Kasumi-1 (cell line): ENCODE results near the gene MPRIP.
"Not testable (repeated sequence)": the region's sequence is repeated elsewhere in the genome, so short reads cannot be mapped to it uniquely, and the experiment has no call there.

Source experiments
- DNase-seq, 2 experiments: peaks; one replicate each; lab custom pipeline; 2025; lab: John Stamatoyannopoulos, UW

Gene MPRIP

DNA sequence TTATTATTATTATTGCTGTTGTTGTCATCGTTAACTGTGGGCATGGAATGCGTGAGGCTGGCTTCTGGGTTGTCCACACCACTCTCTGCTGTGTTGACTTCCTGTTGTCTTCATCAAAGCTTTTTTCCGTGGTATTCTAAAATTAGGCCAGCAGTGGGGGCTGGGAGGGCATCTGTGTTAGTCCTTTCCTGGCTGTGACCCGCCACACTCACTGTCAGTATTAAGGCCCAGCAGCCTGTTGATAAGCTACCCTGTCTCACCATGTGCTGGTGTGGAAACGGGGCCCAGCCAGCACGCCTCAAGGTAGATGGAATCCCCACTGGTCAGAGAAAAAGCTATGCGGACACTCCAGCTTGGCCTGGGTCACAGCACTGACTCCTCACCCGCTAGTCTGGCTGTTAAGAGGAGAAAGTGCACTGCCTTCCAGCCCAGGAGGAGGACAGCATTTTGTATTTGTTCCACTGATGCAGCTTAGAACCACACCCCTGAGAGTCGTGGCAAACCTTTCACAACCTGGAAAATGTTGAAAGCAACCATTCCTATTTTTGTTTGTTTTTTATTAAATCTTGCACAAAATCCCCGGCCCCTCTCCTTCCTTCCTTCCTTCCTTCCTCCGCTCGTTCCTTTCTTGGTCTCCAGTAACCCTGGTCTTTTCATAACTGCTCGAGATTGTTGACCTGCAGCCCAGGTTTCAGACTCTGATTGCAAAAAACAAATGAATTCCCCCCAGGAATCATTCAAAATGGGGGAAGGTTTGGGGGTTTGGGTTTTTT is 142.9 kb downstream of the MPRIP start:
- not testable (repeated sequence) for DNase-seq

DNA sequence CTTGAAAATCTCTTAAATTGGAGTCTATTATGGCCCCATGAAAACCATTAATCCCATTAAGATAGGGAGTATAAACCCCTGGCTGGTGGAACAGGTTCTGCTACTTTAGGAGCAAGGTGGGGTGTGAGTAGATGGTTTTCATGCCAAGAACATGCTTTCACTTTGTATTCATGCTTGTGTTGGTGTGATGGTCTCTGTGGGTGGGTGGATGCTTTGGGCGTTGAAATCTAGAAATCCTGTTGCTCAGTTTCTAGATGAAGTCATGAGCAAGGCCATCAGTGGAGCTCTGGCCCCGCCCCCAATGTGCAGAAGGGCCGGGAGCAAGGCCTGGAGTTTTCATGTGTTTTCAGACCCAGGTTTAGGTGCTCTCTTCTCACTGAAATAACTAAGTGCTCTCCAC is 143.8 kb downstream of the MPRIP start:
- no peak for DNase-seq

DNA sequence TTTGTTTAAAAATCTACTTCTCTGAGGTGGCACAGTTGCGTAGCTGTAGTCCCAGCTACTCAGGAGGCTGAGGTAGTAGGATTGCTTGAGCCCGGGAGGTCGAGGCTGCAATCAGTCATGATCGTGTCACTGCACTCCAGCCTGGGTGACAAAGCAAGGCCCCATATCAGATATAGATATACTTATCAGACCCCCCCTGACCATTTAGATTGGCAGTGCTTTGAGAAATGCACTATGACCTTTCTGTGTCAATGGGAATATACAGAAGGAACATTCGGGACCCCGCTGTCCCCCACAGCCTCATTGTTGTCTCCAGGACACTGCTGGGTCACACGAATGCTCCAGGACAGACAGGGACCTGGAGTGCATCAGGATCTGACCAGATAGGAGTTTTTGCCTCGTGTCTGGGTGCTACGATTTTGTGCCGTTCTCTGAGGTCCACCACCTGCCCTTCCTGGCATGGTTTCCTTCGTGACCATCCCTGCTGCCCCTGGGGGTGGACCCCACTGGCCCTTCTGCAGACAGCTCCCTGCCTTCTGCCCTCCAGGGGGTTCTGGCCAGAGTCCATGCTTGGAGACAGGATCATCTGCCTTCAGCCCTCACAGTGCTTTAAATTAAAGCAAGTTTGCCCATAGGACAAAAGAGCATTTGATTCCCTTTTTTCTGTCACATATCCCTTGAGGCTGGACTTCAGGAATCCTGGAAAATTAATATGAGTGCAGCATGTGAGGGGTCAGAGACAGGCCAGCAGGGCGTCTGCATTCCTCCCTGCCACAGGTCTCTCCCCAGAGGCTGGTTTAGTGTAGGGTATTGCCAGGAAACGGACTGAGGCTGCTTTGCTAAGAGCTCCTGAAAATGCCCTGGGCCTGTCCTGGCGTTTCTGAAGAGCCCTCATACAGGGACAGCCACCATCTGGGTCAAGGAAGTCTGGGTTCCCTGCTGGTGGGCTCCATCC is 144.6 kb downstream of the MPRIP start:
- no peak for DNase-seq

DNA sequence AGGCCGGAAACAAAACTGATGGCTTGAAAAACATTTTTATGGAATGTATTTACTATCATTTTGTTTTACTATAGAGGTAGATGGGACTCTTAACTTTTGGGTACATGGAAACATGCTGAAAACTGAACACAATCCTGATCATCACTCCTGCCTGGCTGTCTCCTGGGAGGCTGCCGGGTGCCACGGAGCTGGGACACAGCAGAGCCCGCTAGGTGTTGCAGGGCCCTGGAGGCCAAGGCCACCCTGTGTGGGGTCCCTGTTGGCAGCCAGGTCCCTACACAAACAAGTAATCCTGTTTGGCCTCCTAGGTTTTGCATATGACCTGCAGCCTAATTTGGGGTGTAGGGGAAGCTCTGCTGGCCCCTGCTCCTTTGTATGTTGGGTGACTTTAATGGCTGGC is 146.3 kb downstream of the MPRIP start:
- DNase-seq: no peak

DNA sequence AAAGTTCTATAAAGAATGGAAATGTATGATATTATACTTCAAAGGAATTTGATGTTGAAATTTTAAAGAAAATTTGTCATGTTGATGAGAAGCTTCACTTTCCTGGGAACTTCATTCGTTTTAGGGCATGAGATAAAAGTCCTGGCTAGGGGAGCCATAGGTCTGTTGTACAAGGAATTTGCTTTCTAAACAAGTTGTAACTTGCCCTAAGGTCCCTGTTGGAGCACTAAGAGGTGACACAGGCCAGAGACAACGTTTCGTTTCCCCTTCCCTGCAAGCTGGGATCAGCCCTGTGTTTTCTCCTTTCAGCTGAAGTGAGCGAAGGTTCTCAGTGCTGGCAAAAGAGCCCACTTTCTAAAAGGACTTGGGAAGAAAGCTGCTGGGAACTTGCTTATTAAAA is 147.3 kb downstream of the MPRIP start:
- DNase-seq: no peak

DNA sequence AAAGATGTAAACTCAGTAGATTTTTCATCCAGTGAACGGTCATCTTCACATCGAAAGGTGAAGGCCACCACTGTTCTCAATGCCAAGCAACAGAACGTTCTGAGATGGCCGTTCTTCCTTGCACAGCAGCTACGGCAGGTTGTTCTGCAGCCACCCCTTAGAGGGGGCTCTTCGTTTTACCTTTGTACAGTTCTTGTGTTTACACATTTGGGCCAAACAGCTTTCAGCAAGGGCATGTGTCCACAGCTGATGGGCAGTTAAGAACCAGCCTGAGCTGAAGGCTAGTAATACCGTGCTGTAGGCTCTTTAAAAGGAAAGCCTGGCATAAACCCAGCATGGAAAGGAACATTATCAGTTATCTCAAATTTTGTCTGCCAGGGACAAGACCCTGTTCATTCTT is 147.9 kb downstream of the MPRIP start:
- no peak for DNase-seq

DNA sequence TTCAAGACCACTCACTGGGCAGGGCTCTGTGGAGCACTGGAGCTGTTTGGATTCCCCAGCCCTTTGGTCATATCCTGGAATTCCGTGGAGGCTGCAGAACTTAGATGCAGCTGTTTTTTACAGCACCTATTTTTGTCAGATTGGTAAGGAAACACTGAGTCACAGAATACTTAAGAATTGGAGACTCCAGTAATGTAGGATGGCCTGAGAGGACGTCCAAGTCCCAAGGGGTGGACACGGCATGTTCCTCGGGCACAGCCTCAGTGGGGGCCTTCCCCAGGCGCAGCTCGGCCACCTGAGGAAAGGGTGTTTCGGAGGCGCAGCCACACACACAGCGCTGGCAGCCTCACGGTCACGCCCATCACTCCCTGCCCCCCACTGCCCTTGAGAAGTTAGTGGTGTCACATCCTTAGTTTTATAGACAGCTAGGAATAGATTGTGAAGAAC is 149.1 kb downstream of the MPRIP start:
- DNase-seq: no peak

DNA sequence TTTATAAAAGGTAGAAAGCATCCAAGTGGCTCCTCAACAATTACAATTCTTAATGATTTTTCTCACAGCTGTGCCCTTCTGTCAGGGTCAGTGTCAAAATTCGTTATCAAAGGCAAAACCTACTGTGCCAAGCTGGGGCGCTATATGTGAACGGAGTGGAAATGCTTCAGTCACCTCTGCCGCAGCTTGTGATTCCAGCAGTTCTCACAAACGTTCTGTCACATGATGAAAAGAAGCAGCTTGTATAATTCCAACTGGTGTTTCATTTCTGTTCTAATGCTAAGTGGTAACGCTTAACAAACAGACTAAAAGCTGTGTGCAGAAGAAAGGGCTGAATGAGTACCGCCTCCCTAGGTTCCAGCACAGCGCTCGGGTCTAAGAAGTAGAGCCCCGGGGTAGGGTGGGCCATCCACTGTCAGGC is 149.7 kb downstream of the MPRIP start:
- no peak for DNase-seq

DNA sequence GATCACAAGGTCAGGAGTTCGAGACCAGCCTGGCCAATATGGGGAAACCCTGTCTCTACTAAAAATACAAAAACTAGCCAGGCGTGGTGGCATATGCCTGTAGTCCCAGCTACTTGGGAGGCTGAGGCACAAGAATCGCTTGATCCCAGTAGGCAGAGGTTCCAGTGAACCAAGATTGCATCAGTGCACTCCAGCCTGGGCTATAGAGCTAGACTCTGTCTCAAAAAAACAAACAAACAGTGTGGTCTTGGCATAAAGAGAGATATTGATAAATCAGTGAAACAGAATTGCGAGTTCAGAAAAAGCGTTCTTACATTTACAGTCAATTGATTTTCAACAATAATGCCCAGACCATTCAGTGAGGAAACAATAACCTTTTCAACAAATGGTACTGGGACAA is 153.2 kb downstream of the MPRIP start:
- not testable (repeated sequence) for DNase-seq

DNA sequence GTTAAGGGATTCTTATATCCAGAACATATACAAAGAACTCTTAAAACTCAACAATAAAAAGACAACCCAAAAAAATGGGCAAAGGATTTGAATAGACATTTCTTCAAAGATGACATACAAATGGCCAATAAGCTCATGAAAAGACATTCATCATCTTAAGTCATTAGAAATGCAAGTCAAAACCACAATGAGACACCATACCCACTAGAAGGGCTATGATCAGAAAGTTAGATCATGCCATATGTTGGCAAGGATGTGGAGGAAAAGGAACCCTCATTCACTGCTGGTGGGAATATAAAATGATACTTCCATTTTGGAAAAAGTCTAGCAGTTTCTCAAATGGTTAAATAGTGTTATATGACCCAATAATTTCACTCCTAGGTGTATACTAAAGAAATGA is 154.5 kb downstream of the MPRIP start:
- DNase-seq: no peak

DNA sequence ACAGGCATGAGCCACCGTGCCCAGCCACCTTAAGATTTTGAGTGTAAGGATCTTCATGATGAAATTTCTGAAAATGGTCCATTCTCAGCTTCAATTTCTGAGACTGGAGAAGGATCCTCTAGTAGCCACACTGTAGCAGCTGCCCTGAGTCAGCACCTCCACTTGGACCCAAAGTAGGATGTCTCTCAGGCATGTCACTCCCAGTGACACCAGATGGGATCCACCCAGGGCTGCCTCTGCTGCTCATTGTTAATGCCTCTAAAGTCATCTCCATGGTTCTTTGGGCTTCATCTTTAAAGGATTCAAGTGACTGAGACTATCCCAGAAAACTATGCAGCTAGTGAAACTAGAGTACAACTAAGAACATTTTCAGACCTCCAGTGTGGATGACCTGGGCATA is 156.0 kb downstream of the MPRIP start:
- DNase-seq: no peak

DNA sequence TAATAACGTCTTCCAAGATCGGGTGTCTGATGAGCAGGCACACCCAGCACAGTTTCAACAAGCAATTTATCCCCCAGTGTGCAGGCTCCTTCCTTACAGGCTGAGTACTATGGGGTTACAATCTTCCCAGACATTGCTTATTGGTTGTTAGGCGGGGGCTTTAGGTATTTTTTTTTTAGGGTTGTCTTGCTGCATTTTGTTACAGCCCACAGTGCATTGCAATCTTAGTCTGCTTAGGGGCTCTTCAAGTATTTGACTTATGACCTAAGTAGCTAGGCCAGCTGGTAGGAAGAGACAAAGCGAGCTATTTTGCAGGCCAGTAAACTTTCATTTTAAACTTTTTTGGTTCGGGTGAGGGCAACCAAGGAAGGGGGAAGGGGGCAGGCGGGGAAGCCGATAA is 158.1 kb downstream of the MPRIP start:
- no peak for DNase-seq

DNA sequence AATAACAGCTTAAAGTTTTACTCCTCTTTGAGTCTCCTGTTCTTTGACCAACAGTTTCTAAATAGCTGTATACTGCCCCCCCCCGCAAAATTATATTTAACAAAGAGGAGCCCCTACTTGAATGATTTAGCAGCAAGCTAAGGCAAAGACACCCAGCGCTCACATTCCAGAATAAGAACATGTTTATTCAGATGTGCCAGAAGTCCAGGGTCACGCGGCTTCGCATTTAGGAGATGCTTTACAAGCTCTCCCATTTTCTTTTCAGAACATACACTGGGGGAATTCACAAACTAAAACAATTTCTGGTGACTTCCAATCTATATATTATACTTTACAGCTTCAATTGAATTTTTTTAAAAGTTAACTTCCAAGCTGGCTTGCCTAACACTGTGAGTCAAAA is 158.6 kb downstream of the MPRIP start:
- DNase-seq: no peak

DNA sequence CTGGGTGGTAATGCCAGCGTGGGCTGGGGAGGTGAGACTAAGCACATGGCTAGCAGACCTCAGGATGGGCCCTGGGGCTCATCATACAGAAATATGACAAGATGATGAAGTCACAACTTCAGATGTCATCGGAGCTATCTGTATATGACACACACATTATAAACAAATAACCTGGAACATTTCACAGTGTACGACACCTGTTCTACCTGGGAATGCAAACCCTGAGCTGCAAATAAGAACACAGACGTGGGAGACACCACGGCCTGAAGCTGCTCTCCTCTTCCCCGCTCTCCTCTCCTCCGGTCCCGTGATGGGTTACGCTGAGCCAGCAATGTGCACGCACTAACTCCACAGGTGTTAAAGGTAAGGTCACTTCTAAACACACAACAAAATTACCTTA is 159.0 kb downstream of the MPRIP start:
- DNase-seq: no peak

DNA sequence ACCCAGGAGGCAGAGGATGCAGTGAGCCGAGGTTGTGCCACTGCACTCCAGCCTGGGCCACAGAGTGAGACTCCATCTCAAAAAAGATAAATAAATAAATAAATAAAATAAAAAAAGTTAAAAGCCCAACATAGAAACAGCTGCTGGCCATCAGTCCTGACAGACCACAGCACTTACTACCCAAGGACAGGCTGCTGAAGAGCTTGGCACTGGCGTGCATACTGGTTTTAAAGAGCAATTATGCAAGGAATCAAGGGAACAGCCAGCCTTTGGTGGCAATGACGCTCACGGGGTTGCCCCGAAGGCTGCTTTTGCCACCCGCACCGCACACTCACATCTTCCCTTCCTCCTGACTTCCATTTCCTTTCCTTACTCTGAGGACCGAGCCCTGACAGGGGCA is 159.7 kb downstream of the MPRIP start:
- DNase-seq: no peak

DNA sequence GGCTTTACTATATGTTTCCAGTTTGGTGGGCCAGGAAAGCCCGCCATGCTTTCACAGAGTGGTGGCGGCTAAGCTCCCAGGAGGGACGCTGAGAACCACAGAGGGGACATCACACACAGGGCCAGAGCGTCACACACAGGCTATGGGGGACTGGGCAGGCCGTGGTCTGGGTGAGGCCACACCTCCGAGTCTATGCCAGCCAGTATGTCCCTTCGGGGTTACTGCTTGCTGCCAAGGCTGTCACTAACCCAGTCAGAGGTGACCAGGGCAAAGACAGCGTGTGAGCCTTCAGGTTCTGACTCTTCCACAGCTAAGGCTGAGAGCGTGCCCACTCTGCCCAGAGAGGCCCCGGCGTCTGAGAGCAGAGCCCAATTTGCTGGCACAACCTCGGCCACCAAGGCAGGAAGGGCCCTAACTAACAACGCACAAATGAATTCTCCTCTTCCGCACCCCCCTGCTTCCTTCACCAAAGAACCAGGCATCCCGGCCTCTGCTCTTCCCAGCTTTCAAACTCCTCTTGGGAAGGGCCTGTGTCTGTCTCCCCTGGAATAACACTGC is 161.0 kb downstream of the MPRIP start:
- DNase-seq: no peak

DNA sequence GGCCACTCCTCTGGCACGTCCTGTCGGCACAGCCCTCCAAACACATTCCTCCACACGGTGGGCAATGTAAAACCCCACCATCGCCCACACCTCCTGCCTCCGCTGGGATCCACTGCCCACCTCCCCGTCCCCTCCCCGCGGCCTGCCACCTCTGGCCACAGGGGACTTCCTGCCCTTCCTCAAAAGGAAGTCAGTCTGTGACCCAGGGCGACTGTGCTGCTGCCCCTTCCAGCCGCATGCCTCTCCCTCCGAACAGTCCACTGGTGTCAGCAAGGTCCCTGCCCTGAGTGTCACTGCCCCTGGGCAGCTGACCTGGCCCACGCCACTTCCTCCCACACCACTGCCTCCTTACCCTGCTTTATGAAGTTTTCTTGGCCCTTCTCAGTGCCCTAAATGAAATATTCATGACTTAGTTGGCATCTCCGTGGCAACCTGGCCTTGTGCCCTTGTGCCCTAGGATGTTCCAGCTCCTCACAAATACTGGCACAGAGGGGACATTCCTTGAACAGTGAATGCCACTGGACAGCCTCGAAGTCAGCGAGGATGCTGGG is 161.9 kb downstream of the MPRIP start:
- no peak for DNase-seq

DNA sequence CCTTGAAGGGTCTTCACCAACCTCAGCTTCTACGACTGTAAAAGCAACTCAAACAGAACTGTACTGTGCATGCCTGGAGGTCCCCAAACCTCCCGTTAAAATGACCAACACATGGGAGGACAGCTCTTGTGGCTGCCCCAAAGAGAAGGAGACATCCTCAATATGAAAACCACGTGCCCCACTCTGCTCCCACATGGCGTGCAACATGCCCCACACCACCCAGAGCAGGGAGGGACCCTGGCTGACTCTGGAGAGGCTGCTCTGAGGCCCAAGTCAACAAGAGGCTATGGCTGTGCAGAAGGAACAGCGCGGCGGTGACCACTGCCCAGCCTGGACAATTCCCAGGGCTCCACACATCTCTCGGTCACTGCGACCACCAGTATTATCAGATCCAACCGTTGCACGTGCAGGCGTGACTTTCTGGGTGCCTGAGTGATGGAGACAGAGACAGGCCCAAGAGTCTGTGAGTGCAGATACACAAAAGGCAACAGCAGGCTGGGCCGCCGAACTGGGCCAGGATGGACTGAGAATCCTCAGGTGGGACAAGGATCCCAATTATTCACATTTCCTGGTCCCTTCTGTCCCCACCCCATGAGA is 162.5 kb downstream of the MPRIP start:
- no peak for DNase-seq

DNA sequence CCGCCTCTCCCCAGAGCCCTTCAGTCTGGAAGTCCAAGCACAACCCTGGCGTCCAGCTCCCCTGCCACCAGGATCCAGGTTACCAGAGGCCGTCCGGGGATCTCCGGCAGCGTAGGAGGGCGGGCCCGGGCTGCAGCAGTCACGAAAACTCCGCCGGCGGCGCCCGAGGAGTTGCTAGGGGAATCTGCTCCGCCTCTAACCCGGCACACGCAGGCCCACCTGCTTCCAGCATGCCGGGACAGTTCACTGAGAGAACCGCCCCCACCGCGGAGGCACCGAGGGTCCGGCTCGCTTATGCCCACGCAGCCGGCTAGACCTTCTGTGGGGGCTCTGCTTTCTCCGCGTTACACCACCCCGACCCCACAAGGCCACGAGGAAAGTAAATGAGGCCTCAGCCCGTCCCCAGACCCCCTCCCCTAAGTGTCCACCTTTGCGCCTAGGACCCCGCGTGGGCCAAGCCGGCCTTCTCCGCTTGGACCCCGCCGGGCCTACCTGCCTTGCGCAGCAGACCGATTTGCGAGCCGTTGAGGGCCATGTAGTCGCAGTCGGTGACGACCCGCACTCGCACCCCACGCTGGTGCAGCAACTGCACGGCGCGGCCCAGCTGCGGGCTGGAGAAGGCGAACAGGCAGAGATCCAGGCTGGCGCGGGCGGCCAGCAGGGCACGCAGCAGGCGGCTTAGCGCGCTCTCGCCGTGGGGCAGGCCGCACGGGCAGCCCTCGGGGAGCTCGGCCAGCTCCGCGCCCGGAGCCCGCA is 163.3 kb downstream of the MPRIP start:
- no peak for DNase-seq

DNA sequence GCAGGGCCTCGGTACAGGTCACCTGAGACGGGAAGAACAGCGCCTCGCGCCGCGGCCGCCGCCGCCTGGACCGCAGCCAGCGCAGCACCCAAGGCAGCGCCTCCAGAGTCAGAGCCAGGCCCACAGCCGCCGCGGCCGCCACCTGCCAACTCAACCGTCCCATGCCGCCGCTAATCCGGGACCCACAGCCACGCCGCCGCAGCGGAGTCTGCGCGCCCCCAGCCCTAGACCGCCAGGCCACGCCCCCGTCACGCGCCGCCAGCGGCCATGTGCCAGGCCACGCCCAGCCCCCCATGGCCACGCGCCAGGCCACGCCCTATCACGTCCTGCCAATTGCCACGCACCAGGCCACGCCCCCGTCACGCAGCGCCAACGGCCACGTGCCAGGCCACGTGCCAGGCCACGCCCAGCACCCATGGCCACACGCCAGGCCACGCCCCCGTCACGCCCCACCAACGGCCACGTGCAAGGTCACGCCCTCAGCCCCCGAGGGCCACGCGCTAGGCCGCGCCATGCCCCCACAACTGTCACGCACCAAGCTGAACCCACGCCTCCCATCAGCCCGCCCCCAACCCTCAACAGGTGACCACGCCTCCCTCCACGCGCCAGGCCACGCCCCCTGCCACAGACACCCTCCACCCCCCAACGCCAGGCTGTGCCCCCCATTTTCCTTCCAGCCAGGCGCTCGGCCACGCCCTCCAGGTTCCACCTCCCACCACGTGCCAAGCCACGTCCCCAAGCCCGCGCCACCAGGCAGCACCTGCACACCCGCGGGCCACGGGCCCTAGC is 164.1 kb downstream of the MPRIP start, which contains the start of gene PLD6:
PLD6 (minus strand) TSS at position 210 of the 789 bp plus-strand sequence; CDS start at position 163, 47 bp downstream.
- peak; percentile 56 to 57 for DNase-seq
